Measurements from ENCODE around the gene HIPK2. TPM values are rescaled to one million over a fixed set of nuclear protein-coding genes. Genes with fewer than 3 reads are reported as not detected.
A peak's percentile ranks its signal among the peaks of the same experiment; 100 is the strongest.

The HIPK2 gene
- total and polyA plus RNA-seq, 7 donors = 2.4 to 15.7 (median 7.9) TPM

GRCh38 chr7:139721417-139721816 lies 56.4 kb downstream of the HIPK2 start:
- H3K27ac ChIP-seq = peak overlapping the region in 1 of 4 donors; percentile 20

DNA sequence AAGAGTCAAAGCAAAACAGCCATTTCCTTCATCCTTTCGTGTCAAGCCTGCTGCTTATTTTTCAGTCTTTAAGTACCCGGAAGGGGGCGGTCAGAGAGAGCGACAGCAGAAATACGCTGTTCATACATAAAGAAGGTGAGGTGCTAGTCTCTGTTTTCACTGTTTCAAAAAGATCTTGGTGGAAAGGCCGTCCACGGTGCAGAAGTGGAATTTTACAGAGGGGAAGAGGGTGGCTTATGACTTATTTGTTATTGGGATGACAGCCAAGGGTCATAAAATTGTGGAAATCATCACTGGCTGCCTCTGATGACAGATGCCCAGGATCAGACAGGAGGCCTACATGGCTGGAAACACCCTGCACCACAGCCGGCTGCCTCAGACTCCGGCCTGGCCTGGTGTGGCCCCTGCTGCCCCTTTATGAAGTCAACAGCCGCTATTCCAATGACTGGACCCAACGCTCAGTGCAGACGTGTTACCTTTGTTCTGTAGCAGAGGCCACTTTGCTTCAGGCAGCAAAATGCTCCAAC lies 57.0 kb downstream of the HIPK2 start:
- H3K4me1 ChIP-seq = peaks cover 0 to 28% (median 27%) of the 10 kb centered on the region in 4 donors
- H3K27ac ChIP-seq = peak overlapping the region in 1 of 4 donors; percentile 12
- WGBS, 2 donors = 23 to 52% methylated on average over 12 of the region's 12 CpGs
- intact Hi-C loops (cut with DNase I) = no loop called here
- H3K36me3 ChIP-seq = peaks cover 0 to 13% (median 11%) of the 10 kb centered on the region in 4 donors
- H3K4me3 ChIP-seq = no peak overlapping the region
- no peaks in the 10 kb centered on the region for H3K9me3 ChIP-seq
- TF ChIP-seq EP300 (IDR thresholded peaks at IDR 0.05) (no peak), POLR2AphosphoS5 (IDR thresholded peaks at IDR 0.05) (no peak), POLR2A (IDR thresholded peaks at IDR 0.05) (no peak)
- TF ChIP-seq, protein P1, sequence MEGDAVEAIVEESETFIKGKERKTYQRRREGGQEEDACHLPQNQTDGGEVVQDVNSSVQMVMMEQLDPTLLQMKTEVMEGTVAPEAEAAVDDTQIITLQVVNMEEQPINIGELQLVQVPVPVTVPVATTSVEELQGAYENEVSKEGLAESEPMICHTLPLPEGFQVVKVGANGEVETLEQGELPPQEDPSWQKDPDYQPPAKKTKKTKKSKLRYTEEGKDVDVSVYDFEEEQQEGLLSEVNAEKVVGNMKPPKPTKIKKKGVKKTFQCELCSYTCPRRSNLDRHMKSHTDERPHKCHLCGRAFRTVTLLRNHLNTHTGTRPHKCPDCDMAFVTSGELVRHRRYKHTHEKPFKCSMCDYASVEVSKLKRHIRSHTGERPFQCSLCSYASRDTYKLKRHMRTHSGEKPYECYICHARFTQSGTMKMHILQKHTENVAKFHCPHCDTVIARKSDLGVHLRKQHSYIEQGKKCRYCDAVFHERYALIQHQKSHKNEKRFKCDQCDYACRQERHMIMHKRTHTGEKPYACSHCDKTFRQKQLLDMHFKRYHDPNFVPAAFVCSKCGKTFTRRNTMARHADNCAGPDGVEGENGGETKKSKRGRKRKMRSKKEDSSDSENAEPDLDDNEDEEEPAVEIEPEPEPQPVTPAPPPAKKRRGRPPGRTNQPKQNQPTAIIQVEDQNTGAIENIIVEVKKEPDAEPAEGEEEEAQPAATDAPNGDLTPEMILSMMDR (IDR thresholded peaks at IDR 0.05) = no peak
- no peaks in the 10 kb centered on the region for H3K27me3 ChIP-seq
- no peak for DNase-seq

More at GRCh38 chr7:139721417-139721816, 56.4 kb downstream of the HIPK2 start:
- intact Hi-C loops (cut with DNase I) = no loop called here
- TF ChIP-seq POLR2A (IDR thresholded peaks at IDR 0.05) (no peak), POLR2AphosphoS5 (IDR thresholded peaks at IDR 0.05) (no peak), EP300 (IDR thresholded peaks at IDR 0.05) (no peak)
- TF ChIP-seq, protein P1 (IDR thresholded peaks at IDR 0.05) = no peak
- H3K4me1 ChIP-seq = peaks cover 0 to 28% (median 27%) of the 10 kb centered on the region in 4 donors
- H3K27me3 ChIP-seq = no peaks in the 10 kb centered on the region
- no peak for DNase-seq
- H3K36me3 ChIP-seq = peaks cover 0 to 6% (median 6%) of the 10 kb centered on the region in 4 donors
- 19 to 70% methylated on average over 4 of the region's 4 CpGs for WGBS, 2 donors
- no peaks in the 10 kb centered on the region for H3K9me3 ChIP-seq
- H3K4me3 ChIP-seq = no peak overlapping the region

DNA sequence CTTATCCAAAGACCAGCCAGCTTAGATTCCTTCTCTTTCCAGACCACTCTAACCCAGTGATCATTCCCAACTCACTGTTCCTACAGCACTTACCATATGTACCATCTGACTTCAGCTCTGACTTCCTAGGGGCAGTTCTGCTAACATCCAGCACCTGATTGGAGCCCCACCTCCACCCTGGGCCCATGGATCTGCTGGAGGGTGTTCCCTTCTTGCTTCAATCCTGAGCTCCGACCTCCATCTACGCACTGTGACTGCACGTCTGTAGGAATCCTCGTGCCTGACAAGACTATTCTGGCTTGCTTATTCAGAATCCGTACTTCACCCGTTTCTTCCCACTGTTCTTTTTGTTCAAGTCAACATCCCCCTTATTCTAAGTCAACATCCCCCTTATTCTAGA lies 57.6 kb downstream of the HIPK2 start:
- Histone ChIP-seq H3K4me1 (peaks cover 0 to 28% (median 27%) of the 10 kb centered on the region in 4 donors), H3K4me3 (no peak overlapping the region), H3K9me3 (no peaks in the 10 kb centered on the region), H3K36me3 (peaks cover 0 to 19% (median 15%) of the 10 kb centered on the region in 4 donors), H3K27me3 (no peaks in the 10 kb centered on the region), H3K27ac (no peak overlapping the region)
- WGBS, 2 donors = 89 to 91% methylated on average over 6 of the region's 6 CpGs
- intact Hi-C loops (cut with DNase I) = no loop called here
- TF ChIP-seq POLR2AphosphoS5 (IDR thresholded peaks at IDR 0.05) = no peak
- TF ChIP-seq, protein P1 (IDR thresholded peaks at IDR 0.05) = no peak
- no peak for TF ChIP-seq EP300 (IDR thresholded peaks at IDR 0.05)
- no peak for TF ChIP-seq POLR2A (IDR thresholded peaks at IDR 0.05)
- DNase-seq = no peak

GRCh38 chr7:139718859-139719258 lies 58.9 kb downstream of the HIPK2 start:
- no peak for DNase-seq
- TF ChIP-seq EP300 (IDR thresholded peaks at IDR 0.05) = no peak
- TF ChIP-seq POLR2A (IDR thresholded peaks at IDR 0.05) = no peak
- peak in 1 of 4 donors; percentile 19 for TF ChIP-seq POLR2AphosphoS5 (IDR thresholded peaks at IDR 0.05)
- TF ChIP-seq, protein P1 (IDR thresholded peaks at IDR 0.05) = no peak
- intact Hi-C loops (cut with DNase I) = no loop called here
- peaks cover 0 to 30% (median 20%) of the 10 kb centered on the region in 4 donors for H3K36me3 ChIP-seq
- peaks cover 0 to 28% (median 27%) of the 10 kb centered on the region in 4 donors for H3K4me1 ChIP-seq
- H3K9me3 ChIP-seq = no peaks in the 10 kb centered on the region
- H3K27ac ChIP-seq = no peak overlapping the region
- no peak overlapping the region for H3K4me3 ChIP-seq
- 72 to 88% methylated on average over 9 of the region's 9 CpGs for WGBS, 2 donors
- H3K27me3 ChIP-seq = no peaks in the 10 kb centered on the region

DNA sequence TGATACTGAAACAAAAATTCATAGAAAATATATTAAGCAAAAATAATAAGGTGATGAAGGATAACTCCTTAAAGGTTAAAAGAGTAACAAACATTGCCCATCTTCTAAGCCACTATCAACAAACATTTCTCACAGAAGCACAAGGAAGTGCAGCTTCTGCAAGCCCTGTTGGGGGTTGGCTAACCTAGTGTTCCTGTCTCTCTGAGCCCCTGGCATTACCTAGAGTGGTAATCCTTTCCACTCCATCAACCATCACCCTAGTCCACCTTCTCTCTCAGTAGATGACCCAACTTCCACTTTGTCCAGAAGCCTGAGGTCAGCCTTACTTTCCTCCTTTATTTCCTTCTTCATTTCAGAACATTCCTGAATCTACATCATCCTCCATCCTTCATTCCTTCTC lies 59.7 kb downstream of the HIPK2 start:
- intact Hi-C loops (cut with DNase I) = no loop called here
- peaks cover 0 to 28% (median 26%) of the 10 kb centered on the region in 4 donors for H3K4me1 ChIP-seq
- H3K27ac ChIP-seq = no peak overlapping the region
- TF ChIP-seq EP300 (IDR thresholded peaks at IDR 0.05) (no peak), POLR2AphosphoS5 (IDR thresholded peaks at IDR 0.05) (no peak), POLR2A (IDR thresholded peaks at IDR 0.05) (no peak)
- TF ChIP-seq, protein P1 (IDR thresholded peaks at IDR 0.05) = no peak
- H3K4me3 ChIP-seq = no peak overlapping the region
- peaks cover 0 to 34% (median 20%) of the 10 kb centered on the region in 4 donors for H3K36me3 ChIP-seq
- H3K9me3 ChIP-seq = no peaks in the 10 kb centered on the region
- H3K27me3 ChIP-seq = no peaks in the 10 kb centered on the region
- no peak for DNase-seq
